GM19438 (cell line): ENCODE measurements around the gene MPPED1.

Experiments
- ATAC-seq: cut with Tn5 transposase; IDR thresholded peaks from one replicate; pipeline ENCODE4 v1.9.1; 2021; ENCODE audit warnings: low read depth; ENCODE audit not compliant: unreplicated experiment

Gene MPPED1

GRCh38 chr22:43533656-43534428 is 122.0 kb downstream of the MPPED1 start:
- no peak for ATAC-seq

- ATAC-seq: no peak
Observed at GRCh38 chr22:43534916-43535315, 123.1 kb downstream of the MPPED1 start.

- no peak for ATAC-seq
Observed at GRCh38 chr22:43535336-43535735, 123.5 kb downstream of the MPPED1 start.

- ATAC-seq: no peak
Observed at GRCh38 chr22:43535741-43536140, 123.9 kb downstream of the MPPED1 start.

GRCh38 chr22:43537019-43537585 is 125.3 kb downstream of the MPPED1 start:
- no peak for ATAC-seq

- no peak for ATAC-seq
Observed at GRCh38 chr22:43539572-43540528, 128.0 kb downstream of the MPPED1 start.

- no peak for ATAC-seq
Observed at GRCh38 chr22:43540529-43540923, 128.7 kb downstream of the MPPED1 start.

GRCh38 chr22:43541022-43541421 is 129.2 kb downstream of the MPPED1 start:
- ATAC-seq: no peak

GRCh38 chr22:43541462-43542407 is 129.9 kb downstream of the MPPED1 start:
- ATAC-seq: no peak

GRCh38 chr22:43542681-43543521 is 131.1 kb downstream of the MPPED1 start:
- no peak for ATAC-seq

GRCh38 chr22:43543522-43544288 is 131.9 kb downstream of the MPPED1 start:
- no peak for ATAC-seq

GRCh38 chr22:43544289-43544673 is 132.5 kb downstream of the MPPED1 start:
- no peak for ATAC-seq

- no peak for ATAC-seq
Observed at GRCh38 chr22:43546186-43546585, 134.4 kb downstream of the MPPED1 start.

- no peak for ATAC-seq
Observed at GRCh38 chr22:43550024-43550620, 138.3 kb downstream of the MPPED1 start.

- ATAC-seq: no peak
Observed at GRCh38 chr22:43550672-43551071, 138.9 kb downstream of the MPPED1 start.

- no peak for ATAC-seq
Observed at GRCh38 chr22:43553451-43554258, 141.8 kb downstream of the MPPED1 start.

GRCh38 chr22:43554259-43554636 is 142.4 kb downstream of the MPPED1 start:
- no peak for ATAC-seq
